Measurements from ENCODE around the gene PGC. TPM values are rescaled to one million over a fixed set of nuclear protein-coding genes. Genes with fewer than 3 reads are reported as not detected.

Gene PGC
- total RNA-seq, 1 donor from 2014 or later: not detected

DNA sequence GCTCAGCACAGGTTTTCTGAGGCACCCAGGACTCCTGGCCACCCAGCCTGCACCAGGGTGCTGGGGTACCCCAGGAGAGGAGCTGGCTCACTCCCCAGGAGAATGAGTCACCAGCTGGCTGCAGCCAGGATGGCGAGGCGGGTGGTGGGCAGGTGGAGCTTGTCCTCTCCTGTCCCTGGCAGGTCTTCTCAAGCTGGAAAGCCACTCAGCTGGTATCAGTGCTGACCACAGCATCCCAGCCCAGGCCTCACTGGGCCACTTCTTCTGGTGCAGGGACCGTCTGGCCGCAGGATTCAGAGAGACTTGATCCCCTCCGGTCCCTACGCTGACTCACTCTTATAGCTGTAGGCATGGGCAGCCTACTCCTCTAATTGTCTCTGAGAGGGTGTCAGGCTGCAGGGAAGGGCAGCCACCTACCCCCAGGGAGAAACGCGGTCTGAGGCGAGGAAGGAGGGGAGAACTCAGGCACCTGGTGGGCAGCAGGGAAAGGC is 34.0 kb downstream of the PGC start:
- DNase-seq: no peak

DNA sequence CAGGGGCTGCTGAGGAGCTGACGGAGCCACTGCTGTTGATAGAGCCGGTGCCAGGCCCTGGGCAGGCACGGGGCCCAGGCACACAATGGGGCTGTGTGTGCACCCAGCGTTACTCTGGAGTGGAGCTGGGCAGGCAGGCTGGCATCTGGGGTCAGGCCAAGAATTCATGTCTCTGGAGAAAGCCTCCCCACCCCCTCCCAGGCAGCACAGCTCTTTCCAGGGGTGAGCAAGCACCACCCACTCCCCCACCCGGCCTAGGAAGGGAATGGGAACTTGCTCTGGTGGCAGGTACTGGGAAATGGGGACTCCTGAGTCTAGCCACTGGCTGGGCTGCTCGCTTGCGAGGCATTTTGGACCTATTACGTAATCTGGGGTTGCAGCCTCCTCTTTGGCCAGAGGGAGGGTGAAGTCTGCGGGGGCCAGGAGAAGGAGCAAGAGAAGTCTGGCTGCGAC is 34.5 kb downstream of the PGC start:
- DNase-seq: no peak

- no peak for DNase-seq
Observed at GRCh38 chr6:41711323-41712038, 35.7 kb downstream of the PGC start.

- DNase-seq: no peak
Observed at GRCh38 chr6:41709375-41709774, 37.8 kb downstream of the PGC start.

DNA sequence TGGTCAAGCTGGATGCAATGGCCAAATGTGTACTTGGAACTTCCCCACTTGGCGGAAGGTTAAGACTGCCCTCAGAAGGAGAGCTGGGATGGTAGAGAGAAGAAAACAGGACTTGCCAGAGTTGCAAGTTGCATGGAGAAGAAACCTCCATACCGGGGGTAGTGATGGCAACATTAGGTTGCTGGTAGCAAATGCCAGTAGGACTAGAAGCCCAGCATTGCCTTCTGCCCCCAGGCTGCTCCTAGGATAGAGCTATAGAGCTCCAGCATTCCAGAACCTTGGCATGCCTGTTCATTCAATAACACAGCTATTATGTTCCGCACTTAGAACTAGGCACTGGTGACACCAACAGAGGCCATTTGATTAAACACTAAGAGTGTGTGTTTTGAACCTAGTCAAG is 38.3 kb downstream of the PGC start:
- DNase-seq: no peak

GRCh38 chr6:41707565-41708200 is 39.5 kb downstream of the PGC start:
- peak; percentile 21 for DNase-seq

- peak; percentile 10 for DNase-seq
Observed at GRCh38 chr6:41706876-41707564, 40.2 kb downstream of the PGC start.

DNA sequence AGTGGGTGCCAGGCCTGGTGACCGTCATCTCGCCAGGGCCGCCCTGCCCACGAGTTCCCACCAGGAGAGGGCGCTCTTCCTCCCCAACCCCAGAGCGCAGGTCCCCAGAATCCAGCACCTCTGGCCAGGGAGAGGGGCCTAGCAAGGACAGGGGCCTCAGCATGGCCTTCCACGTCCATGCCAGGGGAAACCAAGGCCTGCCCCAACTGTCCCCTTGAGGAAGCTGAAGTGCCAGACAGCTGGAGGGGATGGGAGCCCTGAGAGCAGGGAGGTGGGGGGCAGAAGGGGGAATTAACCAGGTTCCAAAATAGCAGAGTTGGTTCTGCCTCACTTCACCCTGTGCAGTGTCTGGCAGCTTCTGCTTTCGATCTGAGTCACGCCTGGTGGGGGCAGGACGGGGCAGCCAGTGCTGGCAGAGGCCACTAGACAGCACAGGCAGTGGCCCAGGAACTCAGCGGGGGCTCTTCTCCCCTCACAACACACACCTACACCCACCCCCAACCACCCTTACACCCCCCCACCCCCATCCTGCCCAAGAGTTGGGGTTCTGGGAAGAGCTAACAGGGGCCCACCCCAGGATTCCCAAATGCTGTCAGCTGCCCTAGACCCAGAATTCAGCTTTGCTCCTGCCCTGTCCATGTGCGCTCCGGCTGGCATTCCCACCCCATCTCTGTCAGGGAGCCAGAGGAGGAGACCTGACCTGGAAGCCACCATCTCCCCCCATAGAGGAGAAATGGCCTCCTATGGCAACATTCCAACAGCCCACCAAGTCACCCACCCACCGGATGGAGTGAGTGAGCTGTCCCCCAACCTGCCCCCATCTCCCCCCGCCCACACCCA is 41.0 kb downstream of the PGC start:
- DNase-seq: peak; percentile 77

GRCh38 chr6:41705311-41705995 is 41.7 kb downstream of the PGC start:
- DNase-seq: no peak

DNA sequence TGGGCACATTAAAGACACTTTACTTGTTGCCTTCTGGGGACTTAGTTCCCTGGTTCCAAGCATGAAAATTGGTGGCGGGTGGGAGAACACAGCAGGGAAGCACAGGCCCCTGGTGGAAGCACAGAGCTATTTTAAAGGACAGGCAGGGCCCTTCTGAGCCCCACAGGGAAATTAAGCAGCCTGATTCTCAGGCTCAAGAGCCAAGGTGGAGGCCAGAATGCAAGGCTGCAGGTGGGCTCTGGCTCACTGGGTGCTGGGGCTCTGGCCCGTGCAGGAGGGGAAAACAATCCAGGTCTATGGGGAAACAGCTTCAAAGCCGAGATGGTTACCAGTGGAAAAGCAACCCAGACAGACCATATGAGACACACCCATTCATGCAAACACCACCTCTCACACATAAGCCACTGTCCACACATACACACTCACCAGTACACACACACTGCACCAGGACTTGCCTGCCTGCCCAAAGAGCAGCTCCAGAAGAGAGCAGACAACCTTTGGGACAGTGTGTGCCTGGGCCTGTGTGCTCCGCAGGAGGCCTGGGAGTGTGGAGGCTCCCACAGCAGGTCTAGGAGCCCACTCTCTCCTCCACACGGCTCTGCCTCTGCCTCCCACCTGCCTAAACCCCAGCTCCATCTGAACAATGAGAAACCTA is 42.4 kb downstream of the PGC start:
- DNase-seq: no peak

DNA sequence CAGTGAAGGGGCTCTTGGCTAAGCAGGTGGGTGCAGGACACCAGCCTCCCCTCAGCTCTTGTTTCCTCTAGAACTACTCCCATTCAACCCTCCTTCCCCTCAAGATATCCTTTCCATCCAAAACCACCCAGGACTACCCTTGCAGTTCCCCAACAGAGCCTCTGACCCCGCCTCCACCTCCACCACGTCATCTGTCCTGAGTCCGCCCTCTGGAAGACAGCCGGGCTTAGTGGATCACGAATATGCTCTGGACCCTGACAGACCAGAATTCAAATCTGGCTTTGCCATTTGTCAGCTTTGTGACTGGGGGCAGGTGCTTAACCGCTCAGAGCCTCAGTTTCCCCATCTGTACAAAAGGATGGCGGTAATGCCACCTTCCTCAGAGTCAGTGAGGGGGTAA is 43.2 kb downstream of the PGC start:
- no peak for DNase-seq

DNA sequence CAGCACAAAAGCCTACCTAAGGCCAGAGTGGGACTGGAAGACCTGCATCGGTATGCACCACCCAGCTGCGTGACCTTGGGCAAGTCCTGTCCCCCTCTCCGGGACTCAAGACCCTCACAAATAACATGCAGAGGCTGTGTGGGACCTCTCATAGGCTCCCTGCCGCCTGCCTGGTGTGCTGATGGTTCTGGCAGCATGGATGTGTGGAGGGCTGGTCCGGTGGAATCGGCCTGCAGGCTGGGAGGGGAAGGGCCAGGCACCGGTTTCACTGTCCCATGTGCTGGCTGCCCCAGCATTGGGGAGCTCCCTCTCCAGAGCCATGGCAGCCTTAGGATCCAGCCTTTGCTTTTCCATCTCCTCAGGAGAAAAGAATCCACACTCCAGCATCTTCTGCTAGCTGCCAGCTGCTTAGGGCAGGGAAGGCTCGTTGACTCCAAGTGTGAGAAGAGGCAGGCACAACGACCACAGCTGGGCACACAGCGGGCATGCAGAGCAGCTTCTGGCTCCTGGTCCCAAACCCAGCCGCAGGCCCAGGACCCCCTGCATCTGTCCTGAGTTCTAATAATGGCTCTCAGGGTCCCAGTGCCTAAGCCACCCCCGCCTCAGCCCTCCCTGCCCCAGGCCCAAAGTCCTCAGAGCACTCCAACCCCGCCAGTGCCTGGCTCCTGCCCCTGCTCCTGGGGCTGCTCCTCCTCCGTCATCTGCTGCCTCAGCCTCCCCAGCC is 44.3 kb downstream of the PGC start:
- DNase-seq: no peak

GRCh38 chr6:41702089-41702745 is 45.0 kb downstream of the PGC start:
- DNase-seq: no peak

- peak; percentile 38 for DNase-seq
Observed at GRCh38 chr6:41700463-41701347, 46.5 kb downstream of the PGC start.

GRCh38 chr6:41699063-41699462 is 48.1 kb downstream of the PGC start:
- DNase-seq: no peak

GRCh38 chr6:41697861-41698781 is 49.1 kb downstream of the PGC start:
- peak; percentile 78 for DNase-seq

DNA sequence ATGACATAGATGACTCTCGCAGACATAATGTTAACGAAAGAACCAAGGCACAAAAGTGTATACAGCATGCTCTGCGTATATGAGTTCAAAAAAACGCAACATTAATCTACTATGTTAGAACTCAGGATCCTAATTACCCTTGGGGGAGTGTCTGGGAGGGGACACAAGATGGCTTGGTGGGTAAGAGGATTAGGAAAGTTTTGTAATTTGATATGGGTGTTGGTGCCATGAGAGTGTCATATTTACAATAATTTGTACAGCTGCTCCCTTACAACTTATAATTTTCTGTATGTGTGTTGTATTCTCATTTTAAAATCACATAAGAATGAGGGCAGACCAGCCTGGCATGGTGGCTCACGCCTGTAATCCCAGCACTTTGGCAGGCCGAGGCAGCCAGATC is 50.4 kb downstream of the PGC start:
- no peak for DNase-seq

- no peak for DNase-seq
Observed at GRCh38 chr6:41695825-41696224, 51.4 kb downstream of the PGC start.
